H1 (cell line): ENCODE results near the gene CCDC91. TPM values are rescaled to one million over a fixed set of nuclear protein-coding genes. Genes with fewer than 3 reads are reported as not detected.

ENCODE experiments used
- CTCF ChIA-PET: fragments of 300-600 bp; sonication (Branson Sonifier 250); formaldehyde crosslinking; loops from one replicate; lab custom pipeline; 2021; ENCODE audit not compliant: partially characterized antibody; lab: Charles Lee
- POLR2A ChIA-PET: fragments of 300-600 bp; sonication (Branson Sonifier 250); formaldehyde crosslinking; loops from one replicate; lab custom pipeline; 2021; ENCODE audit warnings: inconsistent platforms; ENCODE audit not compliant: partially characterized antibody; lab: Charles Lee
- DNase-seq, 2 experiments: peaks; one replicate each; pipeline versions ENCODE4 v3.0.0 to v3.0.0-alpha.2; 2010 to 2022; ENCODE audit warnings: low spot score in 2 of 2, low read depth in 1 of 2, mixed read lengths in 1 of 2
- FAIRE-seq: peaks from 2 replicates; lab custom pipeline; 2011; peaks lifted over from hg19 to GRCh38; lab: Jason Lieb, UNC
- H2AFZ ChIP-seq: 2 replicates; pipeline ENCODE4 v1.8.1; 2012; ENCODE audit warnings: low read length, inconsistent platforms
- H2AK5ac ChIP-seq: 2 replicates; pipeline ENCODE4 v1.6.1; 2013; ENCODE audit warnings: low read depth, low read length
- H2BK120ac ChIP-seq: replicated peaks from 2 replicates; pipeline ENCODE3; 2013; ENCODE audit warnings: low read depth, low read length, inconsistent platforms
- H2BK12ac ChIP-seq: 2 replicates; pipeline ENCODE4 v1.6.1; 2013; ENCODE audit warnings: low read depth, low read length
- H2BK15ac ChIP-seq: 2 replicates; pipeline ENCODE4 v1.6.1; 2013; ENCODE audit warnings: low read length
- H2BK20ac ChIP-seq: 2 replicates; pipeline ENCODE4 v1.6.1; 2013; ENCODE audit warnings: low read length
- H2BK5ac ChIP-seq: 2 replicates; pipeline ENCODE4 v1.6.1; 2013; ENCODE audit warnings: low read depth, low read length
- H3K14ac ChIP-seq: 2 replicates; pipeline ENCODE4 v1.6.1; 2013; ENCODE audit warnings: inconsistent platforms; ENCODE audit not compliant: insufficient read length
- H3K18ac ChIP-seq: 2 replicates; pipeline ENCODE4 v1.6.1; 2013; ENCODE audit warnings: low read length; ENCODE audit errors: extremely low read depth
- H3K23ac ChIP-seq: 2 replicates; pipeline ENCODE4 v1.6.1; 2013; ENCODE audit warnings: inconsistent platforms; ENCODE audit not compliant: insufficient read length
- H3K23me2 ChIP-seq: 2 replicates; pipeline ENCODE4 v1.6.1; 2013; ENCODE audit warnings: low read depth, low read length
- H3K27ac ChIP-seq: 2 replicates; pipeline ENCODE4 v1.6.1; 2011; ENCODE audit warnings: low read depth, low read length, inconsistent platforms
- H3K27me3 ChIP-seq, 4 experiments: replicated peaks in 1 of 4; 1 replicate in 1 of 4; 2 replicates in 3 of 4; pipeline versions ENCODE4 v1.6.1 to v1.8.1; 2011 to 2013; ENCODE audit warnings: low read length in 3 of 4, mild to moderate bottlenecking in 3 of 4, inconsistent platforms in 2 of 4, mixed read lengths in 2 of 4, moderate library complexity in 1 of 4; ENCODE audit not compliant: control insufficient read depth in 3 of 4, insufficient read depth in 3 of 4; ENCODE audit errors: extremely low read depth in 1 of 4
- H3K36me3 ChIP-seq, 4 experiments: 2 replicates each; pipeline versions ENCODE4 v1.6.1 to v1.8.1; 2011 to 2013; ENCODE audit warnings: mild to moderate bottlenecking in 4 of 4, low read length in 3 of 4, moderate library complexity in 2 of 4, control low read depth in 1 of 4, inconsistent platforms in 1 of 4; ENCODE audit not compliant: insufficient read depth in 4 of 4, control insufficient read depth in 2 of 4
- H3K4ac ChIP-seq: replicated peaks from 2 replicates; pipeline ENCODE3; 2013; ENCODE audit warnings: low read length, low read depth, mixed read lengths, inconsistent platforms; ENCODE audit not compliant: insufficient read length
- H3K4me1 ChIP-seq, 4 experiments: replicated peaks in 1 of 4; 1 replicate in 1 of 4; 2 replicates in 3 of 4; pipeline versions ENCODE4 v1.6.1 to v1.8.1; 2011 to 2013; ENCODE audit warnings: low read length in 3 of 4, inconsistent platforms in 2 of 4, mixed read lengths in 1 of 4; ENCODE audit not compliant: insufficient read depth in 4 of 4, control insufficient read depth in 3 of 4
- H3K4me2 ChIP-seq, 2 experiments: 2 replicates each; pipeline versions ENCODE4 v1.6.1 to v1.8.1; 2011 to 2013; ENCODE audit warnings: low read depth in 2 of 2, low read length in 2 of 2, control low read depth in 1 of 2, inconsistent platforms in 1 of 2, mild to moderate bottlenecking in 1 of 2; ENCODE audit not compliant: insufficient read depth in 1 of 2
- H3K4me3 ChIP-seq, 4 experiments: fragments of 200-600, 300-600 bp in 1 of 4; sonication (generic), shearing (Covaris generic), sonication (Bioruptor Twin) in 1 of 4; 2 replicates each; pipeline versions ENCODE4 v1.5.1 to v1.8.1; 2011 to 2016; ENCODE audit warnings: low read length in 4 of 4, low read depth in 3 of 4, control low read depth in 2 of 4, inconsistent platforms in 2 of 4, mild to moderate bottlenecking in 2 of 4, mixed read lengths in 1 of 4, moderate library complexity in 1 of 4; ENCODE audit not compliant: insufficient read depth in 2 of 4; ENCODE audit errors: extremely low read depth in 1 of 4
- H3K56ac ChIP-seq: replicated peaks from 2 replicates; pipeline ENCODE3; 2013; ENCODE audit warnings: low read depth, mild to moderate bottlenecking, mixed read lengths, low read length, inconsistent platforms; ENCODE audit not compliant: insufficient read length
- H3K79me1 ChIP-seq: 2 replicates; pipeline ENCODE4 v1.6.1; 2013; ENCODE audit warnings: low read depth, low read length, control low read depth
- H3K79me2 ChIP-seq, 2 experiments: 2 replicates each; pipeline versions ENCODE4 v1.6.1 to v1.8.1; 2012 to 2013; ENCODE audit warnings: low read length in 2 of 2, mild to moderate bottlenecking in 2 of 2, inconsistent platforms in 1 of 2; ENCODE audit not compliant: insufficient read depth in 2 of 2, control insufficient read depth in 1 of 2
- H3K9ac ChIP-seq, 4 experiments: replicated peaks in 1 of 4; 1 replicate in 1 of 4; 2 replicates in 3 of 4; pipeline versions ENCODE4 v1.6.1 to v1.8.1; 2011 to 2013; ENCODE audit warnings: low read depth in 3 of 4, low read length in 3 of 4, control low read depth in 2 of 4, mild to moderate bottlenecking in 2 of 4, moderate library complexity in 2 of 4, inconsistent platforms in 1 of 4; ENCODE audit errors: extremely low read depth in 1 of 4
- H3K9me3 ChIP-seq, 2 experiments: 2 replicates each; pipeline versions ENCODE4 v1.6.1 to v1.8.1; 2012 to 2013; ENCODE audit warnings: mild to moderate bottlenecking in 2 of 2, moderate library complexity in 2 of 2, control low read depth in 1 of 2, inconsistent platforms in 1 of 2, low read depth in 1 of 2, low read length in 1 of 2, mixed read lengths in 1 of 2; ENCODE audit not compliant: insufficient read depth in 2 of 2
- H4K20me1 ChIP-seq, 2 experiments: replicated peaks in 1 of 2; 2 replicates each; pipeline versions ENCODE3 to v1.8.1; 2011 to 2013; ENCODE audit warnings: inconsistent platforms in 2 of 2, low read length in 2 of 2, mild to moderate bottlenecking in 1 of 2; ENCODE audit not compliant: insufficient read depth in 2 of 2, control insufficient read depth in 1 of 2
- H4K5ac ChIP-seq: 2 replicates; pipeline ENCODE4 v1.6.1; 2013; ENCODE audit warnings: low read length, low read depth, mixed read lengths, inconsistent platforms; ENCODE audit not compliant: insufficient read length
- H4K8ac ChIP-seq: 2 replicates; pipeline ENCODE4 v1.8.0; 2013; ENCODE audit warnings: mild to moderate bottlenecking, moderate library complexity, low read length, inconsistent platforms; ENCODE audit not compliant: insufficient read depth; ENCODE audit errors: extremely low read depth
- H4K91ac ChIP-seq: replicated peaks from 2 replicates; pipeline ENCODE3; 2013; ENCODE audit warnings: low read length, mixed read lengths, inconsistent platforms; ENCODE audit not compliant: insufficient read length
- ASH2L ChIP-seq: fragments of 200-600, 300-600 bp; sonication (generic); IDR thresholded peaks from one replicate; pipeline ENCODE4 v1.7.1; 2017; ENCODE audit warnings: low read length
- ATF2 ChIP-seq: IDR thresholded peaks from 2 replicates; pipeline ENCODE4 v1.6.1; 2012; ENCODE audit warnings: low read length, inconsistent platforms
- CTCF ChIP-seq, 3 experiments: IDR thresholded peaks; 1 replicate in 2 of 3; 2 replicates in 1 of 3; pipeline versions ENCODE4 v1.5.1 to v1.6.1; 2011; ENCODE audit warnings: low read length in 3 of 3, mild to moderate bottlenecking in 3 of 3, inconsistent platforms in 2 of 3, low read depth in 1 of 3, moderate library complexity in 1 of 3; ENCODE audit not compliant: insufficient read depth in 1 of 3; ENCODE audit errors: control extremely low read depth in 1 of 3
- EGR1 ChIP-seq: IDR thresholded peaks from 2 replicates; pipeline ENCODE4 v1.6.1; 2011; ENCODE audit warnings: low read depth, low read length, borderline replicate concordance
- FOSL1 ChIP-seq: IDR thresholded peaks from 2 replicates; pipeline ENCODE4 v1.6.1; 2011; ENCODE audit warnings: mild to moderate bottlenecking, low read depth, low read length, moderate library complexity; ENCODE audit not compliant: insufficient read depth
- RAD21 ChIP-seq, 2 experiments: IDR thresholded peaks in 1 of 2; conservative IDR thresholded peaks in 1 of 2; 2 replicates each; pipeline ENCODE4 v1.6.1; 2011; ENCODE audit warnings: low read depth in 2 of 2, low read length in 2 of 2, improper control_type of control experiment in 1 of 2, inconsistent platforms in 1 of 2, mild to moderate bottlenecking in 1 of 2, moderate library complexity in 1 of 2
- RBBP5 ChIP-seq: IDR thresholded peaks from 2 replicates; pipeline ENCODE4 v1.7.1; 2012; ENCODE audit warnings: low read depth, mild to moderate bottlenecking, inconsistent platforms, low read length, moderate library complexity, borderline replicate concordance
- SIRT6 ChIP-seq: IDR thresholded peaks from one replicate; pipeline ENCODE4 v1.7.1; 2012; ENCODE audit warnings: low read length, inconsistent platforms
- TCF12 ChIP-seq: IDR thresholded peaks from 2 replicates; pipeline ENCODE4 v1.6.1; 2011; ENCODE audit warnings: low read depth, mild to moderate bottlenecking, low read length
- WGBS, 2 experiments: shearing (Covaris generic) in 1 of 2; methylation state at CpG; one replicate each; pipeline versions ENCODE4 v1.1.6 to v1.1.7; 2013 to 2015; ENCODE audit warnings: low lambda C conversion rate in 2 of 2, mixed read lengths in 2 of 2, inconsistent platforms in 1 of 2, low coverage in 1 of 2, missing lambda C conversion rate in 1 of 2; ENCODE audit not compliant: insufficient replicate concordance in 2 of 2, insufficient coverage in 1 of 2, insufficient read length in 1 of 2; ENCODE audit errors: extremely low coverage in 1 of 2, missing lambda C conversion rate in 1 of 2; 5-methylcytosine and 5-hydroxymethylcytosine counted together
- polyA plus RNA-seq, 7 experiments: library from polyadenylated mRNA; depleted of rRNA in 3 of 7; stranded (reverse) in 5 of 7; unstranded in 2 of 7; fragments of >200 nt in 5 of 7; fragments of 200-250 nt in 2 of 7; gene quantifications; 1 replicate in 5 of 7; 2 replicates in 1 of 7; 4 replicates in 1 of 7; pipeline versions ENCODE4 v1.2.1 to v1.2.3, GENCODE V29; 2011 to 2013; ENCODE audit warnings: missing spikeins in 2 of 7, mixed read lengths in 2 of 7
- total RNA-seq: library from RNA; stranded (reverse); fragmentation: NEBNext Ultra II Directional; extraction: Animal tissue kit (Norgen Biotek cat#: 25700); gene quantifications from 2 replicates; pipeline ENCODE4 v1.2.1, GENCODE V29; 2021

Gene CCDC91
- total and polyA plus RNA-seq, 2 of the 8 experiments (the other 6 are each of a cell fraction or from before 2014, with no cell fraction given) = 8.6 to 23.1 TPM

- no peak overlapping the region for H2BK5ac ChIP-seq
- H3K4me1 ChIP-seq = peaks cover 0 to 6% (median 0%) of the 10 kb centered on the region in 4 experiments; a peak in 2 of 7 replicates
- no peak overlapping the region for H3K4me2 ChIP-seq
- no peaks in the 10 kb centered on the region; a peak in 1 of 8 replicates for H3K36me3 ChIP-seq
- no peaks in the 10 kb centered on the region; the same call in 1 of the 2 replicates for H3K79me1 ChIP-seq
- H4K20me1 ChIP-seq = no peaks in the 10 kb centered on the region
- H3K23ac ChIP-seq = no peak overlapping the region
- H2BK120ac ChIP-seq = no peak overlapping the region
- H3K4me3 ChIP-seq = no peak overlapping the region
- no peak overlapping the region for H2BK20ac ChIP-seq
- H4K91ac ChIP-seq = no peak overlapping the region
- H3K9ac ChIP-seq = no peak overlapping the region
- ChIA-PET CTCF (no interaction called here), POLR2A (interaction anchor here (0.5 kb wide), 1 partner anchor 105 kb away, joined by 3 read pairs; no protein-coding TSS in a partner anchor)
- H4K5ac ChIP-seq = no peak overlapping the region
- no peak overlapping the region for H4K8ac ChIP-seq
- H3K56ac ChIP-seq = no peak overlapping the region
- no peak overlapping the region for H2AFZ ChIP-seq
- 86% methylated on average over 2 of the region's 2 CpGs; no CpG with 5 or more reads in 1 of the 2 experiments for WGBS, 2 experiments
- FAIRE-seq = no peak
- H3K27me3 ChIP-seq = no peaks in the 10 kb centered on the region
- no peak overlapping the region for H2AK5ac ChIP-seq
- H3K4ac ChIP-seq = no peak overlapping the region
- peaks cover 0 to 7% of the 10 kb centered on the region in 2 experiments; a peak in 2 of 4 replicates for H3K9me3 ChIP-seq
- no peaks in the 10 kb centered on the region; the same call in 1 of the 2 replicates for H3K23me2 ChIP-seq
- peaks cover 0 to 84% of the 10 kb centered on the region in 2 experiments; a peak in 2 of 4 replicates for H3K79me2 ChIP-seq
- no peak overlapping the region for H3K27ac ChIP-seq
- no peak overlapping the region for H2BK15ac ChIP-seq
- no peak overlapping the region for H3K14ac ChIP-seq
- no peak for DNase-seq
- no peak overlapping the region for H2BK12ac ChIP-seq
- H3K18ac ChIP-seq = no peak overlapping the region
- no peak for TF ChIP-seq ATF2
- TF ChIP-seq FOSL1 = no peak
- TF ChIP-seq TCF12 = no peak
- TF ChIP-seq SIRT6 = no peak
- no peak for TF ChIP-seq CTCF (IDR thresholded peaks at IDR 0.05; ENCODE audit: control extremely low read depth in 1 of 3, insufficient read depth in 1 of 3, low read depth in 1 of 3, low read length in 3 of 3)
- TF ChIP-seq RAD21 (IDR thresholded peaks at IDR 0.05 in 1 of 2, conservative IDR thresholded peaks at IDR 0.05 in 1 of 2; ENCODE audit: low read depth in 2 of 2, low read length in 2 of 2) = no peak
- TF ChIP-seq ASH2L = no peak
- TF ChIP-seq RBBP5 = no peak
- no peak for TF ChIP-seq EGR1
Observed at GRCh38 chr12:28217805-28218204, 27.5 kb downstream of the CCDC91 start.
